HG03060 (cell line): ENCODE measurements around the gene STK39.
"Not testable (repeated sequence)": the region's sequence is repeated elsewhere in the genome, so short reads cannot be mapped to it uniquely, and the experiment has no call there.

Source experiments
- ATAC-seq: cut with Tn5 transposase; IDR thresholded peaks from one replicate; pipeline ENCODE4 v1.9.1; 2021; ENCODE audit warnings: low read depth, moderate number of reproducible peaks; ENCODE audit not compliant: unreplicated experiment

The STK39 gene

GRCh38 chr2:168247341-168248261 is at the start of gene STK39:
TSS of gene STK39 (minus strand) at chr2:168247595. CDS start at chr2:168247435, 160 bp downstream.
- no peak for ATAC-seq

- no peak for ATAC-seq
Measured at GRCh38 chr2:168295051-168295450, 47.7 kb upstream of the STK39 start.

GRCh38 chr2:168294409-168294808 is 47.0 kb upstream of the STK39 start:
- no peak for ATAC-seq

- no peak for ATAC-seq
Measured at GRCh38 chr2:168293766-168294165, 46.4 kb upstream of the STK39 start.

GRCh38 chr2:168290391-168290790 is 43.0 kb upstream of the STK39 start:
- ATAC-seq: no peak

GRCh38 chr2:168289880-168290279 is 42.5 kb upstream of the STK39 start:
- no peak for ATAC-seq

- ATAC-seq: no peak
Measured at GRCh38 chr2:168286535-168286934, 39.1 kb upstream of the STK39 start.

GRCh38 chr2:168278424-168278888 is 31.1 kb upstream of the STK39 start:
- no peak for ATAC-seq

GRCh38 chr2:168277276-168277675 is 29.9 kb upstream of the STK39 start:
- no peak for ATAC-seq

- ATAC-seq: no peak
Measured at GRCh38 chr2:168272225-168272624, 24.8 kb upstream of the STK39 start.

- not testable (repeated sequence) for ATAC-seq
Measured at GRCh38 chr2:168262926-168263325, 15.5 kb upstream of the STK39 start.

- ATAC-seq: no peak
Measured at GRCh38 chr2:168256448-168256847, 9.1 kb upstream of the STK39 start.

GRCh38 chr2:168255866-168256265 is 8.5 kb upstream of the STK39 start:
- no peak for ATAC-seq

GRCh38 chr2:168255103-168255502 is 7.7 kb upstream of the STK39 start:
- ATAC-seq: no peak

- ATAC-seq: no peak
Measured at GRCh38 chr2:168254158-168254935, 7.0 kb upstream of the STK39 start.

- ATAC-seq: no peak
Measured at GRCh38 chr2:168253379-168253778, 6.0 kb upstream of the STK39 start.

GRCh38 chr2:168252976-168253375 is 5.6 kb upstream of the STK39 start:
- ATAC-seq: no peak

GRCh38 chr2:168246483-168247340 is 683 bp downstream of the STK39 start:
- no peak for ATAC-seq

- ATAC-seq: no peak
Measured at GRCh38 chr2:168246072-168246482, 1.3 kb downstream of the STK39 start.

GRCh38 chr2:168245074-168245825 is 2.1 kb downstream of the STK39 start:
- no peak for ATAC-seq
